Neural progenitor cell (in vitro differentiated cells): ENCODE measurements around the gene HNF1B. TPM values are rescaled to one million over a fixed set of nuclear protein-coding genes. Genes with fewer than 3 reads are reported as not detected.

Experiments used
- DNase-seq: peaks from one replicate; pipeline ENCODE4 v3.0.0-alpha.2; 2016; ENCODE audit warnings: low spot score
- H2AFZ ChIP-seq: fragments of 200-600 bp; sonication (generic); replicated peaks from 2 replicates; pipeline ENCODE4 v1.6.1; 2016; ENCODE audit warnings: antibody characterized with exemption
- H3F3A ChIP-seq: fragments of 200-600 bp; sonication (generic); 2 replicates; pipeline ENCODE4 v1.6.1; 2016; ENCODE audit warnings: antibody characterized with exemption, low read depth
- H3K27ac ChIP-seq: fragments of 200-600 bp; sonication (generic); 2 replicates; pipeline ENCODE4 v1.5.1; 2016; ENCODE audit warnings: mild to moderate bottlenecking
- H3K27me3 ChIP-seq: fragments of 200-600 bp; sonication (generic); 2 replicates; pipeline ENCODE4 v1.6.1; 2016; ENCODE audit warnings: mild to moderate bottlenecking, moderate library complexity
- H3K36me3 ChIP-seq: fragments of 200-600 bp; sonication (generic); 2 replicates; pipeline ENCODE4 v1.5.1; 2016
- H3K4me1 ChIP-seq: fragments of 200-600 bp; sonication (generic); 2 replicates; pipeline ENCODE4 v1.6.1; 2016; ENCODE audit warnings: mixed run types
- H3K4me2 ChIP-seq: fragments of 200-600 bp; sonication (generic); 2 replicates; pipeline ENCODE4 v1.6.1; 2016
- H3K4me3 ChIP-seq: fragments of 200-600 bp; sonication (generic); 2 replicates; pipeline ENCODE4 v1.5.1; 2016
- H3K79me2 ChIP-seq: fragments of 200-600 bp; sonication (generic); 2 replicates; pipeline ENCODE4 v1.6.1; 2016; ENCODE audit warnings: low read depth
- H3K9ac ChIP-seq: fragments of 200-600 bp; sonication (generic); 2 replicates; pipeline ENCODE4 v1.6.1; 2016
- H3K9me3 ChIP-seq: fragments of 200-600 bp; sonication (generic); 2 replicates; pipeline ENCODE4 v1.5.1; 2016; ENCODE audit warnings: low read depth
- H4K20me1 ChIP-seq: fragments of 200-600 bp; sonication (generic); 2 replicates; pipeline ENCODE4 v1.6.1; 2016; ENCODE audit warnings: low read depth
- H3K27ac Mint-ChIP-seq: 3 replicates; pipeline ENCODE4 v1.8.0; 2021; ENCODE audit warnings: mixed read lengths
- H3K27me3 Mint-ChIP-seq: 2 replicates; pipeline ENCODE4 v1.8.0; 2022; ENCODE audit warnings: low read depth, mild to moderate bottlenecking, inconsistent platforms, moderate library complexity, mixed read lengths; ENCODE audit not compliant: insufficient read depth
- H3K36me3 Mint-ChIP-seq: 3 replicates; pipeline ENCODE4 v1.8.0; 2021; ENCODE audit warnings: mixed read lengths
- H3K4me1 Mint-ChIP-seq: 3 replicates; pipeline ENCODE4 v1.8.0; 2021; ENCODE audit warnings: mixed read lengths
- H3K4me3 Mint-ChIP-seq: 3 replicates; pipeline ENCODE4 v1.8.0; 2021; ENCODE audit warnings: mild to moderate bottlenecking, moderate library complexity, mixed read lengths
- H3K9me3 Mint-ChIP-seq: 3 replicates; pipeline ENCODE4 v1.8.0; 2020; ENCODE audit warnings: mixed read lengths
- CTCF ChIP-seq: fragments of 200-600 bp; sonication (generic); IDR thresholded peaks from 2 replicates; pipeline ENCODE4 v1.5.1; 2017; ENCODE audit warnings: antibody characterized with exemption, mild to moderate bottlenecking
- EZH2 ChIP-seq: fragments of 200-600 bp; sonication (generic); IDR thresholded peaks from 2 replicates; pipeline ENCODE4 v1.6.1; 2017; ENCODE audit warnings: antibody characterized with exemption, mild to moderate bottlenecking, moderate library complexity
- EZH2phosphoT487 ChIP-seq: fragments of 200-600 bp; sonication (generic); IDR thresholded peaks from 2 replicates; pipeline ENCODE4 v1.6.1; 2017; ENCODE audit warnings: antibody characterized with exemption
- total RNA-seq: library from RNA; depleted of rRNA; stranded (reverse); fragments of >200 nt; gene quantifications from 2 replicates; pipeline ENCODE4 v1.2.3, GENCODE V29; 2015; ENCODE audit warnings: low replicate concordance

Gene HNF1B
- total RNA-seq, 1 donor from 2014 or later, result not detected

GRCh38 chr17:37779554-37779953, 34.7 kb upstream of the HNF1B start:
- no peak overlapping the region for H3K4me3 ChIP-seq
- H3K9me3 Mint-ChIP-seq, result no peaks in the 10 kb centered on the region
- H3K36me3 ChIP-seq, result no peaks in the 10 kb centered on the region
- H3K4me1 Mint-ChIP-seq, result no peaks in the 10 kb centered on the region
- H3K4me1 ChIP-seq, result no peaks in the 10 kb centered on the region
- no peak overlapping the region for H3K27ac Mint-ChIP-seq
- H3K4me2 ChIP-seq, result no peak overlapping the region
- no peak overlapping the region for H2AFZ ChIP-seq
- H3K27me3 Mint-ChIP-seq, result no peaks in the 10 kb centered on the region
- TF ChIP-seq CTCF (no peak), EZH2phosphoT487 (no peak), EZH2 (no peak)
- H3K9ac ChIP-seq, result no peak overlapping the region
- H3K9me3 ChIP-seq, result no peaks in the 10 kb centered on the region
- H3K36me3 Mint-ChIP-seq, result no peaks in the 10 kb centered on the region
- no peaks in the 10 kb centered on the region for H4K20me1 ChIP-seq
- no peak for DNase-seq
- H3K4me3 Mint-ChIP-seq, result no peak overlapping the region
- no peak overlapping the region for H3K27ac ChIP-seq
- H3K79me2 ChIP-seq, result no peaks in the 10 kb centered on the region
- no peaks in the 10 kb centered on the region for H3K27me3 ChIP-seq
- H3F3A ChIP-seq, result no peaks in the 10 kb centered on the region

DNA sequence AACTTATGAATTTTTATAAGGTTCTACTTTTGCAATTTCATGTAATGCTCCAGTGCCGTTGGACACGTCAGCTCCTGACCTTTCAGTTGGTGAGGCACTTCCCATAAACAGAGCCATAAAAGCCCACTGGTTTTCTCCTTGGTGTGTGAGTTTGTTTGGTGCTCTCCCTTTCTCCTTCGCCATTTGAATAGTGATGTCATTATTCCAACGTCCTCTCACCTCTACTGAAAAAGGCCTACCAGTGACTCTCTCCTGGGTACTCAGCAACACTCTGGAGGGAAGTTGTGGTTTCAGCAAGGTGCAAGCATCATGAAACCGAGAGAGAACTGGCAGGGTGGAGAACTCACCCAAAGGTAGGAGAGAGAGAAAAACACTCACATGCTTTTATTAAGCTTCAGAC, 29.6 kb upstream of the HNF1B start:
- no peaks in the 10 kb centered on the region for H4K20me1 ChIP-seq
- no peak overlapping the region for H3K27ac Mint-ChIP-seq
- H3K4me1 Mint-ChIP-seq, result no peaks in the 10 kb centered on the region
- H3K27ac ChIP-seq, result no peak overlapping the region
- H3K4me2 ChIP-seq, result no peak overlapping the region
- H3K9me3 ChIP-seq, result no peaks in the 10 kb centered on the region
- no peaks in the 10 kb centered on the region for H3F3A ChIP-seq
- H3K9me3 Mint-ChIP-seq, result peaks cover 3% of the 10 kb centered on the region
- no peaks in the 10 kb centered on the region for H3K27me3 ChIP-seq
- no peaks in the 10 kb centered on the region for H3K4me1 ChIP-seq
- no peak for DNase-seq
- H3K9ac ChIP-seq, result no peak overlapping the region
- TF ChIP-seq CTCF (no peak), EZH2phosphoT487 (no peak), EZH2 (no peak)
- no peak overlapping the region for H2AFZ ChIP-seq
- H3K4me3 Mint-ChIP-seq, result no peak overlapping the region
- no peaks in the 10 kb centered on the region for H3K36me3 Mint-ChIP-seq
- no peak overlapping the region for H3K4me3 ChIP-seq
- no peaks in the 10 kb centered on the region for H3K79me2 ChIP-seq
- no peaks in the 10 kb centered on the region for H3K36me3 ChIP-seq
- H3K27me3 Mint-ChIP-seq, result peaks cover 6% of the 10 kb centered on the region

- Histone ChIP-seq H3K4me1 (no peaks in the 10 kb centered on the region), H3F3A (no peaks in the 10 kb centered on the region), H4K20me1 (no peaks in the 10 kb centered on the region), H3K36me3 (no peaks in the 10 kb centered on the region), H3K79me2 (no peaks in the 10 kb centered on the region), H3K27ac (no peak overlapping the region), H3K9ac (no peak overlapping the region), H2AFZ (no peak overlapping the region), H3K27me3 (no peaks in the 10 kb centered on the region), H3K4me3 (no peak overlapping the region), H3K9me3 (no peaks in the 10 kb centered on the region), H3K4me2 (no peak overlapping the region)
- TF ChIP-seq EZH2 (no peak), EZH2phosphoT487 (no peak), CTCF (no peak)
- no peaks in the 10 kb centered on the region for H3K36me3 Mint-ChIP-seq
- no peak for DNase-seq
- H3K27me3 Mint-ChIP-seq, result peaks cover 6% of the 10 kb centered on the region
- H3K27ac Mint-ChIP-seq, result no peak overlapping the region
- no peaks in the 10 kb centered on the region for H3K4me1 Mint-ChIP-seq
- H3K9me3 Mint-ChIP-seq, result peaks cover 6% of the 10 kb centered on the region
- H3K4me3 Mint-ChIP-seq, result no peak overlapping the region
Measured at GRCh38 chr17:37772982-37773381, 28.1 kb upstream of the HNF1B start.
